ENCODE results near the gene SPEM3.

Gene SPEM3

GRCh38 chr17:7392696-7393612, 35.7 kb upstream of the SPEM3 start:
- no peak for DNase-seq (ENCODE audit: low spot score)
- in situ Hi-C loops (cut with MboI; ENCODE audit: low pct_unique_long_range_greater_than_20kb, low sequenced_read_pairs, unreplicated experiment): no loop called here
- no peak for TF ChIP-seq CTCF (IDR thresholded peaks at IDR 0.05; ENCODE audit: extremely low read depth, insufficient read depth, missing control alignments)

GRCh38 chr17:7393613-7394451, 34.8 kb upstream of the SPEM3 start:
- no peak for TF ChIP-seq CTCF (IDR thresholded peaks at IDR 0.05; ENCODE audit: extremely low read depth, insufficient read depth, missing control alignments)
- DNase-seq (ENCODE audit: low spot score): peak; percentile 90
- in situ Hi-C loops (cut with MboI; ENCODE audit: low pct_unique_long_range_greater_than_20kb, low sequenced_read_pairs, unreplicated experiment): no loop called here

GRCh38 chr17:7394452-7395191, 34.0 kb upstream of the SPEM3 start, which contains the start of gene PLSCR3:
Gene PLSCR3 (minus strand): TSS chr17:7394525. CDS start chr17:7394110, 415 bp downstream.
- TF ChIP-seq CTCF (IDR thresholded peaks at IDR 0.05; ENCODE audit: extremely low read depth, insufficient read depth, missing control alignments): peak; percentile 26
- peak; percentile 99 for DNase-seq (ENCODE audit: low spot score)
- in situ Hi-C loops (cut with MboI; ENCODE audit: low pct_unique_long_range_greater_than_20kb, low sequenced_read_pairs, unreplicated experiment): no loop called here

- no peak for TF ChIP-seq CTCF (IDR thresholded peaks at IDR 0.05; ENCODE audit: extremely low read depth, insufficient read depth, missing control alignments)
- DNase-seq (ENCODE audit: low spot score): no peak
- in situ Hi-C loops (cut with MboI; ENCODE audit: low pct_unique_long_range_greater_than_20kb, low sequenced_read_pairs, unreplicated experiment): no loop called here
Observed at GRCh38 chr17:7396147-7396546, 32.5 kb upstream of the SPEM3 start.

GRCh38 chr17:7398612-7399011, 30.0 kb upstream of the SPEM3 start:
- in situ Hi-C loops (cut with MboI; ENCODE audit: low pct_unique_long_range_greater_than_20kb, low sequenced_read_pairs, unreplicated experiment): no loop called here
- no peak for DNase-seq (ENCODE audit: low spot score)
- TF ChIP-seq CTCF (IDR thresholded peaks at IDR 0.05; ENCODE audit: extremely low read depth, insufficient read depth, missing control alignments): no peak
